NT2/D1 (cell line): Measurements from ENCODE around the gene PLCB1.

Experiments
- SUZ12 ChIP-seq: IDR thresholded peaks from 2 replicates; pipeline ENCODE4 v1.6.1; 2011; ENCODE audit not compliant: insufficient read length, insufficient read depth; ENCODE audit errors: extremely low read depth
- YY1 ChIP-seq: IDR thresholded peaks from 2 replicates; pipeline ENCODE4 v1.6.1; 2011; ENCODE audit not compliant: insufficient read length, insufficient read depth
- ZNF274 ChIP-seq: IDR thresholded peaks from 2 replicates; pipeline ENCODE4 v1.6.1; 2011; ENCODE audit warnings: mild to moderate bottlenecking, low read depth, low read length

- no peak for TF ChIP-seq ZNF274
- no peak for TF ChIP-seq YY1
- TF ChIP-seq SUZ12, result no peak
Measured at GRCh38 chr20:8583012-8583565, 451.0 kb downstream of the PLCB1 start.
